Uterus (tissue), 4 donors: ENCODE measurements around the gene PCSK4. TPM values are rescaled to one million over a fixed set of nuclear protein-coding genes. Genes with fewer than 3 reads are reported as not detected.
"Not testable (repeated sequence)": the region's sequence is repeated elsewhere in the genome, so short reads cannot be mapped to it uniquely, and the experiment has no call there.

Source experiments
- DNase-seq, 2 donors: peaks; one replicate each; pipeline ENCODE4 v3.0.0-alpha.2; 2019 to 2020
- H3K27ac ChIP-seq, 2 donors: fragments of 200-600 bp; sonication (generic); 1 replicate in 1 of 2; 2 replicates in 1 of 2; pipeline ENCODE4 v1.5.1; 2016 to 2018
- H3K27me3 ChIP-seq, 2 donors: fragments of 200-600 bp; sonication (generic); one replicate each; pipeline ENCODE4 v1.5.1; 2018 to 2019; ENCODE audit warnings: control low read depth in 1 of 2
- H3K36me3 ChIP-seq, 2 donors: fragments of 200-600 bp; sonication (generic); one replicate each; pipeline ENCODE4 v1.5.1; 2019; ENCODE audit warnings: control low read depth in 1 of 2
- H3K4me1 ChIP-seq, 2 donors: fragments of 200-600 bp; sonication (generic); one replicate each; pipeline ENCODE4 v1.5.1; 2018 to 2019; ENCODE audit warnings: control low read depth in 1 of 2
- H3K4me3 ChIP-seq, 2 donors: fragments of 200-600 bp; sonication (generic); 1 replicate in 1 of 2; 2 replicates in 1 of 2; pipeline ENCODE4 v1.5.1; 2018 to 2019; ENCODE audit warnings: mild to moderate bottlenecking in 1 of 2
- H3K9me3 ChIP-seq, 2 donors: fragments of 200-600 bp; sonication (generic); one replicate each; pipeline ENCODE4 v1.5.1; 2019; ENCODE audit warnings: control low read depth in 1 of 2
- POLR2A ChIP-seq, 2 donors: fragments of 450-650 bp; IDR thresholded peaks; one replicate each; pipeline ENCODE4 v1.6.1; 2016; ENCODE audit warnings: antibody characterized with exemption in 2 of 2, mild to moderate bottlenecking in 1 of 2, moderate library complexity in 1 of 2
- intact Hi-C: fragments of 100-400 bp; cut with DNase I; formaldehyde crosslinking; loops from one replicate; pipeline ENCODE4 v1.15.1; 2023; ENCODE audit warnings: low total_unique reads
- total RNA-seq, 4 donors: library from RNA; depleted of rRNA in 3 of 4; stranded (reverse); fragments of >200 nt in 3 of 4; gene quantifications; one replicate each; pipeline versions ENCODE4 v1.1.0 to v1.2.4, GENCODE V29; 2014 to 2023
- TF ChIP-seq, protein P1 (sequence below), 4 experiments: fragments of 200-600 bp in 2 of 4; fragments of 450-650 bp in 2 of 4; sonication (generic) in 2 of 4; IDR thresholded peaks; one replicate each; pipeline ENCODE4 v1.5.1; 2016 to 2019; ENCODE audit warnings: antibody characterized with exemption in 4 of 4, mild to moderate bottlenecking in 2 of 4, moderate library complexity in 1 of 4
- donor health status: DM: yes; HTN: yes; CAD: no.

PCSK4 gene
- total RNA-seq, 4 donors from 2014 or later: under 0.01 to 6.4 (median 4.6) TPM; not detected in 1

DNA sequence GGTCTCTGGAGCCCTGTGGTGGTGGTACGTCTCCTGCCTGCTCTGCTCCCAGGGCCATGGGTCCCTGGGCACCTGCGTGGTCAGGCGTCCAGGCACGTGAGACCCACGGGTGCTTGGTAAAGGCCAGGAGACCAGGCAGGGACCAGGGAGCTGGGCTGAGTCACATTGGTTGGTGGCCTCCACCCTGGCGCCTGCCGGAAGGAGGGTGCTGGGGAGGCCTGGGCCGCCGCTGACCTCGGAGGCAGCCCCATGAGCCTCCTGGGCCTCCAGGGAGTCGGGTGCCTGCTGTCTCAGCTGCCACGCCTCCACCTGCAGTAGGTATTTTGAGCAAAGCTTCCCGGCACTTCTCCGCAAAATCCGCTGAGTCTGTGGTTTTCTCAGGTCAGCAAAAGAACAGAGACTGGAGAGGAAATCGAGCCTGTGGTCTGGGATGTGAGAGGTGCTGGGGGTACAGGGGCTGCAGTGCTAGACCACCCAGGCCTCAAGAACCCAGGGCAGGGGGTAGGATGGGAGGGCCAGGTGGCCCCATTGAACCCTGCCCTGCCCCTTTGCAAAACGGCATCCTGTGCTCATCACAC is 30.1 kb upstream of the PCSK4 start:
- no peak for DNase-seq
- Histone ChIP-seq H3K27ac (no peak overlapping the region), H3K4me3 (no peak overlapping the region), H3K9me3 (no peaks in the 10 kb centered on the region), H3K36me3 (no peaks in the 10 kb centered on the region), H3K27me3 (no peaks in the 10 kb centered on the region), H3K4me1 (peaks cover 0 to 15% of the 10 kb centered on the region in 2 donors)
- no peak for TF ChIP-seq POLR2A (IDR thresholded peaks at IDR 0.05)
- TF ChIP-seq, protein P1, sequence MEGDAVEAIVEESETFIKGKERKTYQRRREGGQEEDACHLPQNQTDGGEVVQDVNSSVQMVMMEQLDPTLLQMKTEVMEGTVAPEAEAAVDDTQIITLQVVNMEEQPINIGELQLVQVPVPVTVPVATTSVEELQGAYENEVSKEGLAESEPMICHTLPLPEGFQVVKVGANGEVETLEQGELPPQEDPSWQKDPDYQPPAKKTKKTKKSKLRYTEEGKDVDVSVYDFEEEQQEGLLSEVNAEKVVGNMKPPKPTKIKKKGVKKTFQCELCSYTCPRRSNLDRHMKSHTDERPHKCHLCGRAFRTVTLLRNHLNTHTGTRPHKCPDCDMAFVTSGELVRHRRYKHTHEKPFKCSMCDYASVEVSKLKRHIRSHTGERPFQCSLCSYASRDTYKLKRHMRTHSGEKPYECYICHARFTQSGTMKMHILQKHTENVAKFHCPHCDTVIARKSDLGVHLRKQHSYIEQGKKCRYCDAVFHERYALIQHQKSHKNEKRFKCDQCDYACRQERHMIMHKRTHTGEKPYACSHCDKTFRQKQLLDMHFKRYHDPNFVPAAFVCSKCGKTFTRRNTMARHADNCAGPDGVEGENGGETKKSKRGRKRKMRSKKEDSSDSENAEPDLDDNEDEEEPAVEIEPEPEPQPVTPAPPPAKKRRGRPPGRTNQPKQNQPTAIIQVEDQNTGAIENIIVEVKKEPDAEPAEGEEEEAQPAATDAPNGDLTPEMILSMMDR (IDR thresholded peaks at IDR 0.05): no peak
- intact Hi-C loops: no loop called here

DNA sequence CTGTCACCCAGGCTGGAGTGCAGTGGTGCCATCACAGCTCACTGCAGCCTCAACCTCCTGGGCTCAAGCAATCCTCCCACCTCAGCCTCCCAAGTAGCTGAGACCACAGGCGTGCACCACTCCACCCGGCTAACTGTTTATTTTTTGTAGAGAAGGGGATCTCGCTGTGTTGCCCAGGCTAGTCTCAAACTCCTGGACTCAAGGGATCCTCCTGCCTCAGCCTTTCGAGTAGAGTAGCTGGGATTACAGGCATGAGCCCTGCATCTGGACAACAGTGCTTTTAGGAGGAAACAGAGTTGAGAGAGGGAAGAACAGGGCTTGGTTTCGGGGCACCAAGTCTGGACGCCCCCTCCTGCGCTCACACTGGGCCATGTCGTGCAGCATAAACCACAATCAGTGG is 29.7 kb upstream of the PCSK4 start:
- H3K27ac ChIP-seq, H3K9me3 ChIP-seq, H3K4me3 ChIP-seq, H3K36me3 ChIP-seq, intact Hi-C loops, DNase-seq, H3K27me3 ChIP-seq: not testable (repeated sequence)
- peaks cover 0 to 15% of the 10 kb centered on the region in 2 donors for H3K4me1 ChIP-seq

DNA sequence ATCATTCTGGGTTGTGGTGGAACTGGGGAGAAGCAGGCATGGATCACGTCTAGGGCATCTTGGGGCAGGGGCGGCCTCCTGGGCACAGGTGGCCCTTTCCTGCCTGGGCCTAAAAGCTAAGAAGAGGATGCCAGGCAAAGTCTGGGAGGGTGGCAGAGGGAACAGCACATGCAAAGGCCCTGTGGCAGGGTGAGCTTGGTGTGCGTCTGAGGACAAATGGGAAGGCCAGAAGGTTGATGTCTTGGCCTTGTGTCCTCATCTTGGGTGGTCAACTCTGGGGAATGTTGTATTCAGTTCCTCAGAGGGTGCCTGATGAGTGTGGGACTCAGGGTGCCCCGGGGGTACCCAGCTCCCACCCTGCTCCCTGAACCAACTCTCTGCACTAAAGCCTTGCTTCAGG is 28.3 kb upstream of the PCSK4 start:
- H3K27me3 ChIP-seq: no peaks in the 10 kb centered on the region

DNA sequence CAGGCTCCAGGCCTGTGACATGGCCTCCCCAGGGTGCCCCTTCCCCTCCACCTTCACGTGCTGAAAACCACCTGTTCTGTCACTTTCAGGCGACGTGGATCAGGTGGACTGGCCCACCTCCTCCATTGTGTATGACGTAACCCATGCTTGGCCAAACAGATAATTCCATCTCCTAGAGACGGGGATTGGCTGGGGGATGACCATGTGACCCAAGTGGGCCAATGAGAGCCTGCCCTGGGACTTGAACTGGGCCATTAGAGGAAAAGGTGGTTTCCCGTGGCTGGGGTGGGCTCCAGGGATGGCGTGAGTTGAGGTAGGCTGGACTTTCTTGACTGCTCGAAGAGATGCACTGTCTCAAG is 26.2 kb upstream of the PCSK4 start:
- H3K9me3 ChIP-seq: no peaks in the 10 kb centered on the region
- H3K4me3 ChIP-seq: no peak overlapping the region
- DNase-seq: no peak
- TF ChIP-seq, protein P1 (IDR thresholded peaks at IDR 0.05): no peak
- TF ChIP-seq POLR2A (IDR thresholded peaks at IDR 0.05): no peak
- H3K27ac ChIP-seq: no peak overlapping the region
- H3K36me3 ChIP-seq: no peaks in the 10 kb centered on the region
- intact Hi-C loops: no loop called here
- no peaks in the 10 kb centered on the region for H3K27me3 ChIP-seq
- H3K4me1 ChIP-seq: peaks cover 0 to under 1% of the 10 kb centered on the region in 2 donors

More for the DNA sequence above, 28.3 kb upstream of the PCSK4 start:
- Histone ChIP-seq H3K4me3 (no peak overlapping the region), H3K36me3 (no peaks in the 10 kb centered on the region), H3K4me1 (peaks cover 0 to 9% of the 10 kb centered on the region in 2 donors), H3K9me3 (no peaks in the 10 kb centered on the region), H3K27ac (no peak overlapping the region)
- DNase-seq: no peak
- intact Hi-C loops: no loop called here
- TF ChIP-seq, protein P1 (IDR thresholded peaks at IDR 0.05): no peak
- no peak for TF ChIP-seq POLR2A (IDR thresholded peaks at IDR 0.05)

DNA sequence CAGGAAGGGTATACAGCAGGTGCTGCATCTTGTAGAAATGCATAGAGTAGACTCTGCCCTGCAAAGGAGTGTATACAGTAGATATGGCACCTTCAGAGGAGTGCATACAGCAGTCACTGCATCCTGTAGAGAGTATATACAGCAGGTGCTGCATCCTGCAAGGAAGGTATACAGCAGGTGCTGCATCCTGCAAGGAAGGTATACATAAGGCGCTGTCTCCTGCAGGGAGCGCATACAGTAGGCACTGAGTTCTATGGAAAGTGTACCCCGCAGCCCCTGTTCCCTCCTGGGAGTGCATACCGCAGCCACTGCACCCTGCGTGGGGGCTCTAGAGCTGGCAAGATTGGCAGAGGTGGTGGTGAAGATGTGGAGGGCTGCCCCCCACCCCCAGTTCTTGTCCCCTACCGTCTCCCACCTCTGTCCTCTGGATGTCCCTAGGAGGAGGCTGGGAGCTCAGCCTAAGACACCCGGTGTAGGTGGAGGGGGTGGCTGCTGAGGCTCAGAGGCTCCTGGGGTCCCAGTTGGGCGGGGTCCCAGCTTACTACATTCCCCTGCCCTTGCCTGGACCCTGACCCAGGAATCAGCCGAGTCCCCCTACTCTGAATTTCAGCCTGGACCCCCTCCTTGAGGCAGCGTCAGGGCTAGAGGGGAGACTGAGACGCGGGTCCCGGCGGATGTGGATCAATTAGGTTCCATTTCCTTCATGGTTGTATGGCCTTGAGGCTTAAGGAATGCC is 25.0 kb upstream of the PCSK4 start:
- intact Hi-C loops: no loop called here
- H3K9me3 ChIP-seq: no peaks in the 10 kb centered on the region
- no peaks in the 10 kb centered on the region for H3K27me3 ChIP-seq
- no peak for TF ChIP-seq POLR2A (IDR thresholded peaks at IDR 0.05)
- TF ChIP-seq, protein P1 (IDR thresholded peaks at IDR 0.05): no peak
- H3K4me1 ChIP-seq: no peaks in the 10 kb centered on the region
- H3K36me3 ChIP-seq: no peaks in the 10 kb centered on the region
- H3K27ac ChIP-seq: no peak overlapping the region
- no peak for DNase-seq
- H3K4me3 ChIP-seq: no peak overlapping the region
